HFFc6 (cell line): ENCODE measurements around the gene RELT. TPM values are rescaled to one million over a fixed set of nuclear protein-coding genes. Genes with fewer than 3 reads are reported as not detected.

ENCODE experiments used
- DNase-seq: peaks from one replicate; pipeline ENCODE4 v3.0.0-alpha.2; 2018
- H3K27ac Mint-ChIP-seq: 2 replicates; pipeline ENCODE4 v1.8.0; 2020; ENCODE audit warnings: mild to moderate bottlenecking, mixed read lengths
- H3K27me3 Mint-ChIP-seq: 2 replicates; pipeline ENCODE4 v1.8.0; 2021; ENCODE audit warnings: mild to moderate bottlenecking, moderate library complexity, mixed read lengths; ENCODE audit not compliant: insufficient read depth
- H3K36me3 Mint-ChIP-seq: 2 replicates; pipeline ENCODE4 v1.8.0; 2021; ENCODE audit warnings: low read depth, mixed read lengths
- H3K4me1 Mint-ChIP-seq: 2 replicates; pipeline ENCODE4 v1.8.0; 2020; ENCODE audit warnings: low read depth, mixed read lengths
- H3K4me3 Mint-ChIP-seq: 2 replicates; pipeline ENCODE4 v1.8.0; 2020; ENCODE audit warnings: mild to moderate bottlenecking, moderate library complexity, mixed read lengths
- H3K9me3 Mint-ChIP-seq: 2 replicates; pipeline ENCODE4 v1.8.0; 2020; ENCODE audit warnings: mild to moderate bottlenecking, mixed read lengths
- total RNA-seq, 6 experiments: library from RNA; stranded (reverse); fragmentation: NEBNext Ultra II Directional; extraction: Animal tissue kit (Norgen Biotek cat#: 25700); gene quantifications; 2 replicates in 1 of 6; 3 replicates in 5 of 6; pipeline ENCODE4 v1.2.3, GENCODE V29; 2021
- TF ChIP-seq, protein P1 (sequence below): fragments of 200-600 bp; sonication (generic); IDR thresholded peaks from 2 replicates; pipeline ENCODE4 v1.5.0; 2021; ENCODE audit warnings: antibody characterized with exemption, mild to moderate bottlenecking

Gene RELT
- total RNA-seq, 6 experiments from 2014 or later = 6.2 to 7.7 (median 7.0) TPM

DNA sequence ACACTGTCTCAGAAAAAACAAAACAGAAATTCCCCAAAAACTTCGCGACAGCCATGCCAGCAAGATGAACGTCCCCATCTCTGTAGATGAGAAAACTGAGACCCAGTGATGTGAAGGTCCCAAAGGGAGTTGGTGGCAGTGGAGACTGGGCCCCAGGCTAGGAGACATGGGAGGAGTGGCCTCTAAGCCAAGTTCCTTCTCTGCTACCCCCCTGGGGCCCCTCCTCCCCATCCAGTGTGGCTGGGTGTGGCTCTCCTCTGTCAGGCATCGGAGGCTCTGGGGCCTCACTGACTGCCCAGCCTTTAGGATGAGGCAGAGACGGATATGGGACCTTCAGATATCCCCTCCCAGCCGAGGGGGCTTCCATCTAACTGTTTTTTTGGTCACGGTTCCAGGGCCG is 9.8 kb downstream of the RELT start:
- TF ChIP-seq, protein P1, sequence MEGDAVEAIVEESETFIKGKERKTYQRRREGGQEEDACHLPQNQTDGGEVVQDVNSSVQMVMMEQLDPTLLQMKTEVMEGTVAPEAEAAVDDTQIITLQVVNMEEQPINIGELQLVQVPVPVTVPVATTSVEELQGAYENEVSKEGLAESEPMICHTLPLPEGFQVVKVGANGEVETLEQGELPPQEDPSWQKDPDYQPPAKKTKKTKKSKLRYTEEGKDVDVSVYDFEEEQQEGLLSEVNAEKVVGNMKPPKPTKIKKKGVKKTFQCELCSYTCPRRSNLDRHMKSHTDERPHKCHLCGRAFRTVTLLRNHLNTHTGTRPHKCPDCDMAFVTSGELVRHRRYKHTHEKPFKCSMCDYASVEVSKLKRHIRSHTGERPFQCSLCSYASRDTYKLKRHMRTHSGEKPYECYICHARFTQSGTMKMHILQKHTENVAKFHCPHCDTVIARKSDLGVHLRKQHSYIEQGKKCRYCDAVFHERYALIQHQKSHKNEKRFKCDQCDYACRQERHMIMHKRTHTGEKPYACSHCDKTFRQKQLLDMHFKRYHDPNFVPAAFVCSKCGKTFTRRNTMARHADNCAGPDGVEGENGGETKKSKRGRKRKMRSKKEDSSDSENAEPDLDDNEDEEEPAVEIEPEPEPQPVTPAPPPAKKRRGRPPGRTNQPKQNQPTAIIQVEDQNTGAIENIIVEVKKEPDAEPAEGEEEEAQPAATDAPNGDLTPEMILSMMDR = no peak
- H3K9me3 Mint-ChIP-seq = no peaks in the 10 kb centered on the region
- no peaks in the 10 kb centered on the region; the same call in 1 of the 2 replicates for H3K27me3 Mint-ChIP-seq

DNA sequence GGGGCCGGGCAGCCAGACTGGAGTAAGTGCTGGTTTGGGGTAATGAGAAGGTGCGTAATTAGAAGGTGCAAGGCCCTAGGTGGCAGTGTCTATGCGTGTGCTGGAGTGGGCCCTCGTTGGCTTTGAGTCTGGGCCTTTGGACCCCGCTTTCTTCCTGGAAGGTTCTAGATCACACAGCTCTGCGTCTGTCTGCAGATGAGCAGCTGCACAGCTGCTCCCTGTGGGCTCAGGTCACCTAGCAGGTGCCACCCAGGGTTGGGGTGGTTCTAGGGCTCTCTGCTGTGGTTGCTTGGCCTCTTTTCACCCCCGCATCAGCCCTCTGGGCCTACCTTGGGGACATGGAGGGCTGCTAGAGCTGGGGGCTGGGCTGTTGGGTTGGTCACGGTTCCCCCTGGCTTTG is 10.3 kb downstream of the RELT start:
- Mint-ChIP-seq H3K4me1 (peaks cover 24% of the 10 kb centered on the region), H3K4me3 (no peak overlapping the region), H3K9me3 (no peaks in the 10 kb centered on the region), H3K27ac (no peak overlapping the region), H3K36me3 (no peaks in the 10 kb centered on the region), H3K27me3 (no peaks in the 10 kb centered on the region; the same call in 1 of the 2 replicates)
- DNase-seq = no peak
- TF ChIP-seq, protein P1 = no peak

More for the DNA sequence above, 9.8 kb downstream of the RELT start:
- H3K27ac Mint-ChIP-seq = no peak overlapping the region
- no peaks in the 10 kb centered on the region for H3K36me3 Mint-ChIP-seq
- H3K4me3 Mint-ChIP-seq = no peak overlapping the region
- H3K4me1 Mint-ChIP-seq = peaks cover 24% of the 10 kb centered on the region
- no peak for DNase-seq

DNA sequence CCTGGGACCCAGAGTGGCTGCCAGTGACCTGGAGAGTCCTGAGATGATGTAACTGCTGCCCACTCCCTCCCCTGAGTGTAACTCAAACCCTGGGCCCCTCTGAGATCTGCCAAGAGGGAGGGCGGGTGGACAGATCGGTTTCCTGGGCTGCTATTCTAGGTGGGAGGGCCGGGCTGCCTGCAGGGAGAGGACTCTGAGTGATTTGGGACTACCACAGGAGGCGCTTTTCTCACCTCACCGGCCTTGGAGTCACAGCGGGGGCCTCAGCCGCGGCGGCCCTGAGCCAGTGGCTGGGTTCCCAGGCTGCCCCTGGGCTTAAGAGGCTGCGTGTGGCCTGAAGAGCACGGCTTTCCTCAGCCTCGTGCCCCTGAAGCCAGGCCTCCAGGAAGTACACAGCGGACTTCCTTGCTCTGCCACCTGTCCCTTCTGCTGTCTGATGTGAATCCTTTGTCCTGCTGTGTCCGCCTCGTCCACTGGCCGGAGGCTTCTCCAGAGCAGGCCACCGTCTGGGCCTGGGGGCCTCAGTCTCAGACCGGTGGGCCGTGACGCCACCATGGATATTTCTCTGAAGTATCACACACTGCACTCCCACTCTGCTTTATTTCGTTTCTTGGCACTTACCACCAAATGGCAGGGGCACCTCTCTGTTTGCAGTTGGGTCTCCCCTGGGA is 11.5 kb downstream of the RELT start:
- peaks cover 1% of the 10 kb centered on the region for H3K27me3 Mint-ChIP-seq
- H3K9me3 Mint-ChIP-seq = no peaks in the 10 kb centered on the region
- H3K36me3 Mint-ChIP-seq = no peaks in the 10 kb centered on the region
- H3K27ac Mint-ChIP-seq = peak overlapping the region; percentile 24; the same call in 1 of the 2 replicates
- H3K4me1 Mint-ChIP-seq = peaks cover 24% of the 10 kb centered on the region
- TF ChIP-seq, protein P1 = no peak
- no peak for DNase-seq
- H3K4me3 Mint-ChIP-seq = no peak overlapping the region; the same call in 1 of the 2 replicates

DNA sequence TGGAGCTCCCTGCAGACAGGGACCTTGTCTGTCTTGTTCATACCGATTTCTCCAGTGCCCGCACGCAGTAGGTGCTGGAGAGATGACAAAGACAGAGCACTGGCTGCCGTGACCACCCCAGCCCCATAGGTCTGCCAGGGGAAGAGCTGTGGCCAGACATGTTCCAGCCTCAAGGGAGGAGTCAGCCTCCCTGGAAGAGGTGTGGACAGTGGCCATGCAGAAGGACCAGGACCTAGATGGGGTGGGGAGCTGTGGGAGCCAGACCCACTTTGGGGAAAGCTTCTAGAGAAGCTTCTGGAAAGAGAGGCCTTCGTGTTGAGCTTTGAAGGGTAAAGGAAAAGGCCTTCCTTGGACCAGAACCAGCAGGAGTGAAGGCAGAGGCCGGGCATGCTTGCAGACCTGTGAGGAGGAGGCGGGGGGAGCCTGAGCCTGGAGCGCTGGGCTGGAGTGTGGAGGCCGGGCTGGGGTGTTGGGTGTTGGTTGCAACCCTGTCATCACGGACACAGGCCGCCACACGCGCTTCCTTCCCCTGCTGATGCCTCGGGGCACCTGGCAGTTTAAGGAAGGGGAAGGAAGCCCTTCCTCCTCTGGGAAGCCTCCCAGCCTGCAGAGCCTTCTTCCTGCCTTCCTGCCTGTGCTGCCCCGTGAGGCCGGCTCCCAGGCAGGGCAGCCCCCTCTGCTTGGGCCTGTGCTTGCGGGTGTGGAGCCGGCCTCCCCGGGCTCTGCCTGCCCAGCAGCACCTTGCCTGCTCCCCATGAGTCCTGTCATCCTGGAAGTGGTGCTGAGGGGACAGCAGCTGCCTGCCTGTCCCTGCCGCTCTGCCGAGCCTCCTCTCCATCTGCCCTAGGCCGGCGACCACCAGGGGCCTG is 12.3 kb downstream of the RELT start:
- Mint-ChIP-seq H3K27me3 (peaks cover 1% of the 10 kb centered on the region), H3K36me3 (no peaks in the 10 kb centered on the region), H3K9me3 (no peaks in the 10 kb centered on the region), H3K4me1 (peaks cover 32% of the 10 kb centered on the region), H3K4me3 (no peak overlapping the region; the same call in 1 of the 2 replicates), H3K27ac (peak overlapping the region; percentile 24; the same call in 1 of the 2 replicates)
- TF ChIP-seq, protein P1 = no peak
- DNase-seq = peak; percentile 39

DNA sequence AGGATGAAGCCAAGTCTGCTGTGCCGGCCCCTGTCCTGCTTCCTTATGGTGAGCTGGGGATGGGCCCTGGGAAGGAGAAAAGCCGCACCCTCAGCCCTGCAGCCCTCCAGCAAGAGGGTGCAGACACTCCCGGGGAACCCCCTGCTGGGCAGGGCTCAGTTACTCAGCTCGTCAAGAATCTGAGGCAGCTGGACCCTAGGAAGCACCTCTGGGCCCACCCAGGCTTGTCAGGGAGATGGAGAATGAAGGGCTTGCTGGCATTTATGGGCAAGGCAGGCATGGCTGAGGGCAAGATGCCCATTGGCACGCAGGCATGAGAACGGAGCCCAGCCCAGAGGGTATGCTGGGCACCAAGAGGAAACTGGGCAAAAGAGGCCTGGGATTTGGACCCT is 12.9 kb downstream of the RELT start:
- H3K27ac Mint-ChIP-seq = no peak overlapping the region
- H3K4me3 Mint-ChIP-seq = no peak overlapping the region
- H3K27me3 Mint-ChIP-seq = peaks cover 1% of the 10 kb centered on the region
- H3K36me3 Mint-ChIP-seq = no peaks in the 10 kb centered on the region
- no peak for DNase-seq
- peaks cover 34% of the 10 kb centered on the region for H3K4me1 Mint-ChIP-seq
- TF ChIP-seq, protein P1 = no peak
- no peaks in the 10 kb centered on the region for H3K9me3 Mint-ChIP-seq
